SK-N-MC (cell line): ENCODE data around the gene PON2.

ENCODE experiments used
- EZH2 ChIP-seq: fragments of 200-600 bp; sonication (generic); IDR thresholded peaks from one replicate; pipeline ENCODE4 v1.6.1; 2017; ENCODE audit warnings: antibody characterized with exemption
- POLR2AphosphoS5 ChIP-seq: IDR thresholded peaks from 2 replicates; pipeline ENCODE4 v1.6.1; 2012; ENCODE audit warnings: mild to moderate bottlenecking, low read depth, low read length, borderline replicate concordance

- TF ChIP-seq EZH2 = no peak
- no peak for TF ChIP-seq POLR2AphosphoS5
These were observed 13.6 kb downstream of the PON2 start for GRCh38 chr7:95421000-95421846.
